Astrocyte (in vitro differentiated cells and primary cell): ENCODE measurements around the gene NRF1.

Experiments
- EZH2 ChIP-seq: IDR thresholded peaks from 2 replicates; pipeline ENCODE4 v1.6.1; 2012; ENCODE audit warnings: mild to moderate bottlenecking, low read length, inconsistent platforms; ENCODE audit not compliant: insufficient read depth
- TF ChIP-seq, protein P1 (sequence below): IDR thresholded peaks from 2 replicates; pipeline ENCODE4 v1.5.1; 2011; ENCODE audit warnings: low read depth, mild to moderate bottlenecking, inconsistent platforms, low read length, moderate library complexity; ENCODE audit not compliant: insufficient read depth

DNA sequence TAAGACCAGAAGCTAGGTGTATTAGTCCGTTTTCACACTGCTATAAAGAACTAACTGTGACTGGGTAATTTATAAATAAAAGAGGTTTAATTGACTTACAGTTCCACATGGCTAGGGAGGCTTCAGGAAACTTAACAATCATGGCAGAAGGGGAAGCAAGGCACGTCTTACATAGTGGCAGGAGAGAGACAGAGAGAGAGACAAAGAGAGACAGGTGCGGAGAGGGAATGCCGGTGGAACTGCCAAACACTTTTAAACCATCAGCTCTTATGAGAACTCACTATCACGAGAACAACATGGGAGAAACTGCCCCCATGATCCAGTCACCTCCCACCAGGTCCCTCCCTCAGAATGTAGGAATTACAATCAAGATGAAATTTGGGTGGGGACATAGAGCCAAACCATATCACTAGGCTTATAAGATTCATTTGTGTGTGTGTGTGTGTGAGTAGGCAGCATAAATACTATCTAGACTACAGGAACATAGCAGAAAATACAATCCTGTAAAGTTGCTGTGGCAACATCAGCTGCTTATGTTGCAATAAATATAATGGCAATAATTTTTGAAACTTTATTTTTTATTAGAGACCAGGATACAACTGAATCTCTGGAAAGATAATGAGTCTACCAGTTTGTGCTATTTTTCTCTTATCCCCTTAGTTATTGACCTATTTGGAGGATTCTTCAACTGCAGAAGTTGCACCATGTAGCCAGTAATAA lies 77.1 kb downstream of the NRF1 start:
- TF ChIP-seq, protein P1, sequence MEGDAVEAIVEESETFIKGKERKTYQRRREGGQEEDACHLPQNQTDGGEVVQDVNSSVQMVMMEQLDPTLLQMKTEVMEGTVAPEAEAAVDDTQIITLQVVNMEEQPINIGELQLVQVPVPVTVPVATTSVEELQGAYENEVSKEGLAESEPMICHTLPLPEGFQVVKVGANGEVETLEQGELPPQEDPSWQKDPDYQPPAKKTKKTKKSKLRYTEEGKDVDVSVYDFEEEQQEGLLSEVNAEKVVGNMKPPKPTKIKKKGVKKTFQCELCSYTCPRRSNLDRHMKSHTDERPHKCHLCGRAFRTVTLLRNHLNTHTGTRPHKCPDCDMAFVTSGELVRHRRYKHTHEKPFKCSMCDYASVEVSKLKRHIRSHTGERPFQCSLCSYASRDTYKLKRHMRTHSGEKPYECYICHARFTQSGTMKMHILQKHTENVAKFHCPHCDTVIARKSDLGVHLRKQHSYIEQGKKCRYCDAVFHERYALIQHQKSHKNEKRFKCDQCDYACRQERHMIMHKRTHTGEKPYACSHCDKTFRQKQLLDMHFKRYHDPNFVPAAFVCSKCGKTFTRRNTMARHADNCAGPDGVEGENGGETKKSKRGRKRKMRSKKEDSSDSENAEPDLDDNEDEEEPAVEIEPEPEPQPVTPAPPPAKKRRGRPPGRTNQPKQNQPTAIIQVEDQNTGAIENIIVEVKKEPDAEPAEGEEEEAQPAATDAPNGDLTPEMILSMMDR, result no peak
- no peak for TF ChIP-seq EZH2
